ENCODE measurements around the gene SP3. TPM values are rescaled to one million over a fixed set of nuclear protein-coding genes. Genes with fewer than 3 reads are reported as not detected.

The SP3 gene
- total RNA-seq, 2 experiments from 2014 or later: 115 to 150 TPM

DNA sequence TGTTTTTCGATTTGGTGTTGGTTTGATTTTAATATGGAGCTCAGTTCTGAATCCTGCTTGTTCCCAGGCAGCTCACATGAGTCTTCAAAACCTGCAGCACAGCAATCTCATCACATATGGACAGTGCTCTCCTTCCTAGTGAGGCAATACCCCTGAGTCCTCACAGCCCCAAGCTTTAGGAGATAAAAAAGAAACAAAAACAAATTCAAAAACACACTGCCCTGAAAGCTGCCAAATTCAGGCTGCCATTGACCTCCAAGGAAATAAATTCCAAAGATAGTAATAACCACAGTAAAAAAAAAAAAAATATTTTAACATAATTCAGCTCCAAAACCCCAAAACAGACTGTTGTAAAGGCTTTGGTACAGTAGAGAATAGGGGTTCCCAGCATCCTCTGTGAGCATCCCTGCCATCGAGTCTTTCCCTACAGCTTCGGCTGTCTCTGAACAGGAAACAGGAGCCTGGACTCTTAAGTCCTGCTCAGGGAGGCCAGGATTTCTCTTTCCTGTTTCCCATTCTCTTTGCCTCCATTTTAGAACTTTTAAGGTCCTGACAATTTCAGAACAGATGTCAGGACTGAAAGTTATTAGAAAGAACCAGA, 14.7 kb upstream of the SP3 start:
- ChIA-PET CTCF (ENCODE audit: unreplicated experiment) (no interaction called here), POLR2A (interaction anchor here (0.6 to 2.7 kb wide), 6 partner anchors 9 to 506 kb away, joined by 3 to 19 read pairs (median 5); no protein-coding TSS in a partner anchor)
- Histone ChIP-seq H2AFZ (ENCODE audit: low read length) (no peak overlapping the region), H3K4me1 (ENCODE audit: insufficient read depth, low read length, poor library complexity, severe bottlenecking) (no peaks in the 10 kb centered on the region), H4K20me1 (ENCODE audit: insufficient read depth, low read length) (no peaks in the 10 kb centered on the region), H3K27ac (ENCODE audit: low read depth, low read length, poor library complexity, severe bottlenecking) (no peak overlapping the region), H3K4me3 (ENCODE audit: low read depth, low read length, poor library complexity, severe bottlenecking) (no peak overlapping the region), H3K9me3 (ENCODE audit: low read length) (no peaks in the 10 kb centered on the region), H3K4me2 (ENCODE audit: low read length) (no peak overlapping the region), H3K79me2 (ENCODE audit: insufficient read depth, low read depth, low read length) (no peaks in the 10 kb centered on the region), H3K36me3 (ENCODE audit: insufficient read depth, low read length) (no peaks in the 10 kb centered on the region), H3K9me2 (ENCODE audit: insufficient read depth, low read length) (no peaks in the 10 kb centered on the region)
- no TSS peak for BruUV-seq (replicated peaks)
- no peak for DNase-seq (ENCODE audit: low spot score)
- TF ChIP-seq, protein P1, sequence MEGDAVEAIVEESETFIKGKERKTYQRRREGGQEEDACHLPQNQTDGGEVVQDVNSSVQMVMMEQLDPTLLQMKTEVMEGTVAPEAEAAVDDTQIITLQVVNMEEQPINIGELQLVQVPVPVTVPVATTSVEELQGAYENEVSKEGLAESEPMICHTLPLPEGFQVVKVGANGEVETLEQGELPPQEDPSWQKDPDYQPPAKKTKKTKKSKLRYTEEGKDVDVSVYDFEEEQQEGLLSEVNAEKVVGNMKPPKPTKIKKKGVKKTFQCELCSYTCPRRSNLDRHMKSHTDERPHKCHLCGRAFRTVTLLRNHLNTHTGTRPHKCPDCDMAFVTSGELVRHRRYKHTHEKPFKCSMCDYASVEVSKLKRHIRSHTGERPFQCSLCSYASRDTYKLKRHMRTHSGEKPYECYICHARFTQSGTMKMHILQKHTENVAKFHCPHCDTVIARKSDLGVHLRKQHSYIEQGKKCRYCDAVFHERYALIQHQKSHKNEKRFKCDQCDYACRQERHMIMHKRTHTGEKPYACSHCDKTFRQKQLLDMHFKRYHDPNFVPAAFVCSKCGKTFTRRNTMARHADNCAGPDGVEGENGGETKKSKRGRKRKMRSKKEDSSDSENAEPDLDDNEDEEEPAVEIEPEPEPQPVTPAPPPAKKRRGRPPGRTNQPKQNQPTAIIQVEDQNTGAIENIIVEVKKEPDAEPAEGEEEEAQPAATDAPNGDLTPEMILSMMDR (conservative IDR thresholded peaks at IDR 0.05; ENCODE audit: low read length): no peak
- TF ChIP-seq EZH2phosphoT487 (IDR thresholded peaks at IDR 0.05; ENCODE audit: borderline replicate concordance, low read depth, low read length): no peak
- intact Hi-C loops (cut with micrococcal nuclease; ENCODE audit: unreplicated experiment): no loop called here

- Histone ChIP-seq H4K20me1 (ENCODE audit: insufficient read depth, low read length) (no peaks in the 10 kb centered on the region), H3K27ac (ENCODE audit: low read depth, low read length, poor library complexity, severe bottlenecking) (no peak overlapping the region), H3K9me2 (ENCODE audit: insufficient read depth, low read length) (no peaks in the 10 kb centered on the region), H3K9me3 (ENCODE audit: low read length) (no peaks in the 10 kb centered on the region), H3K79me2 (ENCODE audit: insufficient read depth, low read depth, low read length) (no peaks in the 10 kb centered on the region), H3K4me1 (ENCODE audit: insufficient read depth, low read length, poor library complexity, severe bottlenecking) (no peaks in the 10 kb centered on the region), H3K36me3 (ENCODE audit: insufficient read depth, low read length) (no peaks in the 10 kb centered on the region), H3K4me3 (ENCODE audit: low read depth, low read length, poor library complexity, severe bottlenecking) (no peak overlapping the region), H3K4me2 (ENCODE audit: low read length) (no peak overlapping the region), H2AFZ (ENCODE audit: low read length) (no peak overlapping the region)
- POLR2A ChIA-PET: interaction anchor here (0.6 to 2.7 kb wide), 2 partner anchors 12 to 157 kb away, joined by 7 to 19 read pairs; no protein-coding TSS in a partner anchor
- intact Hi-C loops (cut with micrococcal nuclease; ENCODE audit: unreplicated experiment): no loop called here
- TF ChIP-seq EZH2phosphoT487 (IDR thresholded peaks at IDR 0.05; ENCODE audit: borderline replicate concordance, low read depth, low read length): no peak
- TF ChIP-seq, protein P1 (conservative IDR thresholded peaks at IDR 0.05; ENCODE audit: low read length): no peak
- BruUV-seq (replicated peaks): no TSS peak
- DNase-seq (ENCODE audit: low spot score): no peak
- CTCF ChIA-PET (ENCODE audit: unreplicated experiment): no interaction called here
Measured at GRCh38 chr2:173978447-173978846, 13.3 kb upstream of the SP3 start.

DNA sequence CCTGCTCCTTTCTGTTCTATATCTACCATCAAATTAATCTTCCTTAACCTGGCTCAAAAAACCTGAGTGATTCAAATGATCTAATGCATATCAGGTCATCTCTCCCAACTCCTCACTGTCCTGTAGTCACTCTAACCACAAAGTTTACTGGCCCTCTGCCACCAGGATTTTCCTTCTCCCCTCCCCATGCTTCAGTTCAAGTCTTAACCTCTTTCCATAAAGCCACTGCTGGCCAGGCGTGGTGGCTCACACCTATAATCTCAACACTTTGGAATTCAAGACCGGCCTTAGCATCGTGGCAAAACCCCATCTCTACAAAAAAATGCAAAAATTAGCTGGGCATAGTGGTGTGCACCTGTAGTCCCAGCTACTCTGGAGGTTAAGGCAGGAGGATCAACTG, 7.5 kb upstream of the SP3 start:
- Histone ChIP-seq H3K9me3 (ENCODE audit: low read length) (no peaks in the 10 kb centered on the region), H3K27ac (ENCODE audit: low read depth, low read length, poor library complexity, severe bottlenecking) (no peak overlapping the region), H2AFZ (ENCODE audit: low read length) (no peak overlapping the region), H3K36me3 (ENCODE audit: insufficient read depth, low read length) (no peaks in the 10 kb centered on the region), H3K79me2 (ENCODE audit: insufficient read depth, low read depth, low read length) (no peaks in the 10 kb centered on the region), H4K20me1 (ENCODE audit: insufficient read depth, low read length) (no peaks in the 10 kb centered on the region), H3K4me1 (ENCODE audit: insufficient read depth, low read length, poor library complexity, severe bottlenecking) (no peaks in the 10 kb centered on the region), H3K4me2 (ENCODE audit: low read length) (no peak overlapping the region), H3K9me2 (ENCODE audit: insufficient read depth, low read length) (no peaks in the 10 kb centered on the region), H3K4me3 (ENCODE audit: low read depth, low read length, poor library complexity, severe bottlenecking) (no peak overlapping the region)
- no peak for DNase-seq (ENCODE audit: low spot score)
- ChIA-PET POLR2A (interaction anchor here (0.6 to 1.5 kb wide), 4 partner anchors 13 to 49 kb away, joined by 3 to 4 read pairs (median 3); no protein-coding TSS in a partner anchor), CTCF (ENCODE audit: unreplicated experiment) (no interaction called here)
- intact Hi-C loops (cut with micrococcal nuclease; ENCODE audit: unreplicated experiment): no loop called here
- TF ChIP-seq EZH2phosphoT487 (IDR thresholded peaks at IDR 0.05; ENCODE audit: borderline replicate concordance, low read depth, low read length): no peak
- TF ChIP-seq, protein P1 (conservative IDR thresholded peaks at IDR 0.05; ENCODE audit: low read length): no peak
- BruUV-seq (replicated peaks): no TSS peak
